Smooth muscle cell (in vitro differentiated cells): ENCODE results near the gene AGPS. TPM values are rescaled to one million over a fixed set of nuclear protein-coding genes. Genes with fewer than 3 reads are reported as not detected.

Experiments used
- DNase-seq: peaks from one replicate; lab custom pipeline; 2025; ENCODE audit not compliant: unreplicated experiment; lab: John Stamatoyannopoulos, UW
- H2AFZ ChIP-seq: fragments of 200-600 bp; sonication (generic); 2 replicates; pipeline ENCODE4 v1.6.0; 2016; ENCODE audit warnings: antibody characterized with exemption, low read depth, mild to moderate bottlenecking
- H3F3A ChIP-seq: fragments of 200-600 bp; sonication (generic); 2 replicates; pipeline ENCODE4 v1.6.0; 2017; ENCODE audit warnings: antibody characterized with exemption, low read depth
- H3K27ac ChIP-seq: fragments of 200-600 bp; sonication (generic); 2 replicates; pipeline ENCODE4 v1.5.1; 2016; ENCODE audit warnings: low read depth, mild to moderate bottlenecking
- H3K27me3 ChIP-seq: fragments of 200-600 bp; sonication (generic); 2 replicates; pipeline ENCODE4 v1.6.1; 2016; ENCODE audit warnings: low read depth, mild to moderate bottlenecking
- H3K36me3 ChIP-seq: fragments of 200-600 bp; sonication (generic); 2 replicates; pipeline ENCODE4 v1.5.1; 2016; ENCODE audit warnings: low read depth
- H3K4me1 ChIP-seq: fragments of 200-600 bp; sonication (generic); 2 replicates; pipeline ENCODE4 v1.5.1; 2016; ENCODE audit warnings: low read depth
- H3K4me2 ChIP-seq: fragments of 200-600 bp; sonication (generic); 2 replicates; pipeline ENCODE4 v1.6.0; 2016; ENCODE audit warnings: mild to moderate bottlenecking
- H3K4me3 ChIP-seq: fragments of 200-600 bp; sonication (generic); 2 replicates; pipeline ENCODE4 v1.5.1; 2016; ENCODE audit warnings: mild to moderate bottlenecking
- H3K79me2 ChIP-seq: fragments of 200-600 bp; sonication (generic); 2 replicates; pipeline ENCODE4 v1.6.0; 2016; ENCODE audit warnings: low read depth, mild to moderate bottlenecking
- H3K9ac ChIP-seq: fragments of 200-600 bp; sonication (generic); 2 replicates; pipeline ENCODE4 v1.6.0; 2016; ENCODE audit warnings: low read depth
- H3K9me3 ChIP-seq: fragments of 200-600 bp; sonication (generic); replicated peaks from 2 replicates; pipeline ENCODE4 v1.5.1; 2016; ENCODE audit warnings: low read depth
- H4K20me1 ChIP-seq: fragments of 200-600 bp; sonication (generic); 2 replicates; pipeline ENCODE4 v1.6.0; 2016; ENCODE audit warnings: low read depth
- CTCF ChIP-seq: fragments of 200-600 bp; sonication (generic); IDR thresholded peaks from 2 replicates; pipeline ENCODE4 v1.5.1; 2017; ENCODE audit warnings: borderline replicate concordance, mild to moderate bottlenecking, antibody characterized with exemption; ENCODE audit not compliant: insufficient read depth, poor library complexity, severe bottlenecking
- WGBS: methylation state at CpG from one replicate; pipeline ENCODE4 v1.1.7; 2016; ENCODE audit warnings: low lambda C conversion rate; 5-methylcytosine and 5-hydroxymethylcytosine counted together
- polyA plus RNA-seq: library from polyadenylated mRNA; unstranded; fragments of >200 nt; fragmentation: Nextera tagmentation; extraction: Ambion mirVana; gene quantifications from 2 replicates; pipeline ENCODE4 v1.2.1, GENCODE V29; 2016
- total RNA-seq: library from RNA; depleted of rRNA; stranded (reverse); fragments of >200 nt; gene quantifications from 2 replicates; pipeline ENCODE4 v1.2.3, GENCODE V29; 2014

Gene AGPS
- total and polyA plus RNA-seq, 2 experiments from 2014 or later = 19.5 to 41.4 TPM

DNA sequence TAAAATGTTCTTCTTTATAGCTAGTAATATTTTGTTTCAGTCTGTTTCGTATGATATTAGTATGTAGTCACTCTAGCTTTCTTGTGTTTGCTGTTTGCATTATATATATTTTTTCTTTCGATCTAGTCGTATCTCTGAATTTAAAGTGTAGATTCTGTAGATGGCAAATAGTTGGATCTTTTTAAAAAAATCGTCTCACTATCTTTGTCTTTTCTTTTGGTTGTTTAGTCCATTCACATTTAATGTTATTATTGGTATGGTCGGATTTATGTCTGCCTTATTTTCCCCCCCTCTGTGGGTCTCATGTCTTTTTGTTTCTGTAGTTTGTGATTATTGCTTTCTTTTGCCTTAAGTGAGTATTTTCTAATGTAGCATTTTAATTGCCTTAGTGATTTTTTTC is 84.3 kb downstream of the AGPS start:
- Histone ChIP-seq H3K9ac (no peak overlapping the region), H3K4me3 (no peak overlapping the region), H3K4me1 (no peaks in the 10 kb centered on the region), H4K20me1 (no peaks in the 10 kb centered on the region), H3K79me2 (peaks cover 3% of the 10 kb centered on the region), H3K4me2 (no peak overlapping the region), H3F3A (no peaks in the 10 kb centered on the region), H3K36me3 (peaks cover 21% of the 10 kb centered on the region), H3K9me3 (peaks cover 4% of the 10 kb centered on the region), H2AFZ (no peak overlapping the region), H3K27me3 (no peaks in the 10 kb centered on the region), H3K27ac (no peak overlapping the region)
- WGBS = 98% methylated on average over 5 of the region's 5 CpGs
- DNase-seq = no peak
- no peak for TF ChIP-seq CTCF

DNA sequence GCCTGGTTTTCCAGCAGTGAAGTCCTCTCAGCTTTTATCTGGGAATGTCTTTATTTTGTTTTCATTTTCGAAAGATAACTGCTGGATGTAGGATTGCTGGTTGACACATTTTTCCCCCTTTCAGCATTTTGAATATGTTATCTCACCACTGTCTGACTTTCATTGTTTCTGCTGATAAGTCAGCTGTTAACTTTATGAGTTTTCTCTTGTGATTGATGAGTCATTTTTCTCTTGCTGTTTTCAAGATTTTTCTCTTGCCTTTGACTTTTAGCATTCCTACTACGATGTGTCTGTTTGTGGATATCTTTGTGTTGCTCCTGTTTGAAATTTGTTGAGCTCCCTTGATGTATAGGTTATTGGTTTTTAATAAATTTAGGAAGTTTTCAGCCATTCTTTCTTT is 85.5 kb downstream of the AGPS start:
- no peak overlapping the region for H2AFZ ChIP-seq
- peaks cover 16% of the 10 kb centered on the region for H3K36me3 ChIP-seq
- H3F3A ChIP-seq = no peaks in the 10 kb centered on the region
- no peaks in the 10 kb centered on the region for H4K20me1 ChIP-seq
- peaks cover 3% of the 10 kb centered on the region for H3K79me2 ChIP-seq
- no peak overlapping the region for H3K27ac ChIP-seq
- no peak for DNase-seq
- H3K4me1 ChIP-seq = no peaks in the 10 kb centered on the region
- H3K27me3 ChIP-seq = no peaks in the 10 kb centered on the region
- TF ChIP-seq CTCF = no peak
- 36% methylated on average over 2 of the region's 2 CpGs for WGBS
- H3K9ac ChIP-seq = no peak overlapping the region
- H3K4me2 ChIP-seq = no peak overlapping the region
- peaks cover 4% of the 10 kb centered on the region for H3K9me3 ChIP-seq
- H3K4me3 ChIP-seq = no peak overlapping the region

DNA sequence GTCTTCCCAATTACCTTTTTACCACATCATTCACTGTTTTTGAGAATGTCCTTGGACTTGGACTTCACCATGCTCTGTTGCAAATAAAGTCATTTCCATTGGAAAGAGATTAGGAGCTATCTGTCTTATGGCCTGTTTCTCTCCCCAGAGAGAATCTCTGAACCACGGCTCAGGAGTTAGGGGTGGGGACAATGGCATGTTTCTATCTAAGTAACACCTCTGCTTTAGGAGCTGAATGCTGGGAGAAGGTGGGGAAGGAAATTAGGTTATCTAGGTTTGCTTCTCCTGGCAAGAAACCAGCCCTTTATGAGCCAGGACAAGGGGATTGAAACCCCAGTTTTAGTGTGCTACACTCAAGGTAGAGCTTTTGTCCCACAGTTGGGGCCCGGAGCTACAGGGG is 86.3 kb downstream of the AGPS start:
- H3K27me3 ChIP-seq = no peaks in the 10 kb centered on the region
- H3K4me2 ChIP-seq = no peak overlapping the region
- no peaks in the 10 kb centered on the region for H3F3A ChIP-seq
- no peak overlapping the region for H2AFZ ChIP-seq
- peaks cover 4% of the 10 kb centered on the region for H3K9me3 ChIP-seq
- no peak for DNase-seq
- H4K20me1 ChIP-seq = no peaks in the 10 kb centered on the region
- WGBS = 88% methylated on average over 2 of the region's 2 CpGs
- no peaks in the 10 kb centered on the region for H3K4me1 ChIP-seq
- no peak overlapping the region for H3K27ac ChIP-seq
- no peak overlapping the region for H3K9ac ChIP-seq
- no peak for TF ChIP-seq CTCF
- H3K36me3 ChIP-seq = peaks cover 16% of the 10 kb centered on the region
- no peak overlapping the region for H3K4me3 ChIP-seq
- peaks cover 3% of the 10 kb centered on the region for H3K79me2 ChIP-seq

- Histone ChIP-seq H3K4me3 (no peak overlapping the region), H2AFZ (no peak overlapping the region), H3K27me3 (no peaks in the 10 kb centered on the region), H3K79me2 (peaks cover 3% of the 10 kb centered on the region), H3K4me2 (no peak overlapping the region), H3K9me3 (peaks cover 4% of the 10 kb centered on the region), H4K20me1 (no peaks in the 10 kb centered on the region), H3K36me3 (peaks cover 16% of the 10 kb centered on the region), H3K27ac (no peak overlapping the region), H3K4me1 (no peaks in the 10 kb centered on the region), H3F3A (no peaks in the 10 kb centered on the region), H3K9ac (no peak overlapping the region)
- no peak for TF ChIP-seq CTCF
- DNase-seq = no peak
Observed at GRCh38 chr2:177482195-177482594, 89.6 kb downstream of the AGPS start.
